HCT116 (cell line): Measurements from ENCODE around the gene GRSF1. TPM values are rescaled to one million over a fixed set of nuclear protein-coding genes. Genes with fewer than 3 reads are reported as not detected.

Experiments used
- ATAC-seq: fragments of 200-7000 bp; cut with Tn5 transposase; 2 replicates; pipeline ENCODE4 v1.9.1; 2020; ENCODE audit warnings: mild to moderate bottlenecking, moderate library complexity
- BruUV-seq: library from RNA; stranded (reverse); fragments of 400-500 nt; replicated peaks from 2 replicates; lab custom pipeline; 2021; lab: Mats Ljungman, UMichigan
- CTCF ChIA-PET: fragments of 300-600 bp; sonication (Branson Sonifier 250); formaldehyde crosslinking; loops from one replicate; lab custom pipeline; 2021; ENCODE audit warnings: antibody characterized with exemption; lab: Charles Lee
- POLR2A ChIA-PET: fragments of 300-600, 350-600 bp; sonication (Branson Sonifier 250); formaldehyde crosslinking; loops from one replicate; lab custom pipeline; 2021; ENCODE audit warnings: antibody characterized with exemption; lab: Charles Lee
- RAD21 ChIA-PET, 2 experiments: fragments of 300-600 bp; sonication (Branson Sonifier 250); formaldehyde crosslinking; loops; one replicate each; lab custom pipeline; 2023; ENCODE audit warnings: low total read pairs in 2 of 2; ENCODE audit not compliant: uncharacterized antibody in 2 of 2, unreplicated experiment in 2 of 2, low non-redundant PET in 1 of 2; lab: Charles Lee
- DNase-seq: peaks from one replicate; pipeline ENCODE4 v3.0.0-alpha.2; 2010; ENCODE audit warnings: low read depth, low spot score
- H2AFZ ChIP-seq: fragments of 200-600 bp; shearing (Covaris generic), sonication (generic); 2 replicates; pipeline ENCODE4 v1.6.1; 2017; ENCODE audit warnings: low read depth, mixed run types, mixed read lengths, antibody characterized with exemption, low read length; ENCODE audit not compliant: poor library complexity, severe bottlenecking
- H3K27ac ChIP-seq: 2 replicates; pipeline ENCODE4 v1.5.1; 2012; ENCODE audit warnings: low read depth, low read length
- H3K27me3 ChIP-seq: fragments of 200-600 bp; sonication (generic); 2 replicates; pipeline ENCODE4 v1.6.1; 2016; ENCODE audit warnings: mixed run types, low read length, mixed read lengths; ENCODE audit not compliant: insufficient read depth
- H3K36me3 ChIP-seq, 2 experiments: fragments of 200-500 bp in 1 of 2; fragments of 200-600 bp in 1 of 2; sonication (Bioruptor generic) in 1 of 2; sonication (generic) in 1 of 2; 2 replicates each; pipeline versions ENCODE4 v1.5.1 to v1.6.1; 2014 to 2016; ENCODE audit warnings: low read length in 2 of 2, inconsistent platforms in 1 of 2, mixed read lengths in 1 of 2, mixed run types in 1 of 2; ENCODE audit not compliant: insufficient read depth in 2 of 2, control insufficient read depth in 1 of 2
- H3K4me1 ChIP-seq, 2 experiments: fragments of 200-600 bp in 1 of 2; sonication (generic) in 1 of 2; 2 replicates each; pipeline versions ENCODE4 v1.5.1 to v1.6.1; 2012 to 2017; ENCODE audit warnings: low read length in 2 of 2, inconsistent platforms in 1 of 2, mild to moderate bottlenecking in 1 of 2, mixed read lengths in 1 of 2, mixed run types in 1 of 2, moderate library complexity in 1 of 2; ENCODE audit not compliant: insufficient read depth in 2 of 2, control insufficient read depth in 1 of 2
- H3K4me2 ChIP-seq: fragments of 200-600 bp; sonication (generic); 2 replicates; pipeline ENCODE4 v1.6.1; 2017; ENCODE audit warnings: mixed run types, low read length, mixed read lengths
- H3K4me3 ChIP-seq, 2 experiments: fragments of 200-600 bp in 1 of 2; sonication (generic) in 1 of 2; replicated peaks in 1 of 2; 2 replicates each; pipeline ENCODE4 v1.5.1; 2011 to 2016; ENCODE audit warnings: low read length in 2 of 2, control low read depth in 1 of 2, low read depth in 1 of 2, mild to moderate bottlenecking in 1 of 2, mixed read lengths in 1 of 2, mixed run types in 1 of 2
- H3K79me2 ChIP-seq: fragments of 200-600 bp; sonication (generic); 2 replicates; pipeline ENCODE4 v1.6.1; 2017; ENCODE audit warnings: mild to moderate bottlenecking, mixed run types, low read length, moderate library complexity, mixed read lengths; ENCODE audit not compliant: insufficient read depth
- H3K9ac ChIP-seq: fragments of 200-600 bp; sonication (generic); 2 replicates; pipeline ENCODE4 v1.6.1; 2016; ENCODE audit warnings: low read length, mixed read lengths
- H3K9me2 ChIP-seq: fragments of 200-600 bp; sonication (generic), shearing (Covaris generic); 2 replicates; pipeline ENCODE4 v1.6.1; 2017; ENCODE audit warnings: mixed run types, mild to moderate bottlenecking, moderate library complexity; ENCODE audit not compliant: insufficient read depth
- H3K9me3 ChIP-seq, 2 experiments: fragments of 200-500 bp in 1 of 2; fragments of 200-600 bp in 1 of 2; sonication (Bioruptor generic) in 1 of 2; sonication (generic) in 1 of 2; 2 replicates each; pipeline ENCODE4 v1.6.1; 2014 to 2017; ENCODE audit warnings: low read length in 2 of 2, mixed read lengths in 2 of 2, inconsistent platforms in 1 of 2, low read depth in 1 of 2, mild to moderate bottlenecking in 1 of 2, mixed run types in 1 of 2, moderate library complexity in 1 of 2; ENCODE audit not compliant: control insufficient read depth in 1 of 2, insufficient read depth in 1 of 2
- H4K20me1 ChIP-seq: fragments of 200-600 bp; sonication (generic), shearing (Covaris generic); 2 replicates; pipeline ENCODE4 v1.6.1; 2017; ENCODE audit warnings: mixed run types, mild to moderate bottlenecking, moderate library complexity; ENCODE audit not compliant: insufficient read depth
- ATF3 ChIP-seq: IDR thresholded peaks from 2 replicates; pipeline ENCODE4 v1.6.1; 2012
- CBX3 ChIP-seq: IDR thresholded peaks from 2 replicates; pipeline ENCODE4 v1.6.1; 2012; ENCODE audit warnings: low read depth
- CEBPB ChIP-seq: IDR thresholded peaks from 2 replicates; pipeline ENCODE4 v1.6.1; 2012; ENCODE audit warnings: low read depth
- ELF1 ChIP-seq: IDR thresholded peaks from 2 replicates; pipeline ENCODE4 v1.6.1; 2012; ENCODE audit warnings: low read depth, borderline replicate concordance
- FOSL1 ChIP-seq: IDR thresholded peaks from 2 replicates; pipeline ENCODE4 v1.6.1; 2012; ENCODE audit warnings: low read depth
- MAX ChIP-seq: IDR thresholded peaks from 2 replicates; pipeline ENCODE4 v1.6.1; 2012
- POLR2AphosphoS5 ChIP-seq: IDR thresholded peaks from 2 replicates; pipeline ENCODE4 v1.6.1; 2011; ENCODE audit warnings: mild to moderate bottlenecking, low read depth, low read length, moderate library complexity
- TCF7L2 ChIP-seq: IDR thresholded peaks from 2 replicates; pipeline ENCODE4 v1.7.0; 2011; ENCODE audit warnings: borderline replicate concordance, inconsistent platforms; ENCODE audit not compliant: insufficient read depth, insufficient read length; ENCODE audit errors: extremely low read depth
- ZFX ChIP-seq: fragments of 450-650 bp; IDR thresholded peaks from 2 replicates; pipeline ENCODE4 v1.6.1; 2017
- ZNF274 ChIP-seq: fragments of 200-500 bp; sonication (Bioruptor generic); IDR thresholded peaks from 2 replicates; pipeline ENCODE4 v1.6.1; 2014; ENCODE audit warnings: mild to moderate bottlenecking, low read depth, low read length, inconsistent platforms
- intact Hi-C: fragments of 100-400 bp; cut with micrococcal nuclease; formaldehyde crosslinking; loops from 2 replicates; pipeline ENCODE4 v1.10.0; 2022
- total RNA-seq: library from RNA; stranded (reverse); gene quantifications from one replicate; pipeline ENCODE4 v1.2.1, GENCODE V29; 2021; ENCODE audit not compliant: unreplicated experiment

Gene GRSF1
- total RNA-seq, 1 experiment from 2014 or later, result 131 TPM

- TF ChIP-seq CEBPB, result no peak
- TF ChIP-seq FOSL1, result no peak
- no peak for TF ChIP-seq ZFX
- TF ChIP-seq TCF7L2, result no peak
- no peak for TF ChIP-seq MAX
Observed at GRCh38 chr4:70783096-70783495, 56.6 kb downstream of the GRSF1 start (continued).

GRCh38 chr4:70778888-70779422 is 60.7 kb downstream of the GRSF1 start:
- ChIA-PET POLR2A (no interaction called here), RAD21 (no interaction called here), CTCF (no interaction called here)
- no peak for ATAC-seq
- DNase-seq, result no peak
- no peak overlapping the region for H3K4me2 ChIP-seq
- no peak overlapping the region for H3K27ac ChIP-seq
- no peak overlapping the region for H2AFZ ChIP-seq
- H4K20me1 ChIP-seq, result no peaks in the 10 kb centered on the region
- H3K36me3 ChIP-seq, result peaks cover 0 to 4% of the 10 kb centered on the region in 2 experiments; a peak in 1 of 4 replicates
- H3K4me1 ChIP-seq, result no peaks in the 10 kb centered on the region
- H3K9me2 ChIP-seq, result no peaks in the 10 kb centered on the region
- no peak overlapping the region for H3K4me3 ChIP-seq
- intact Hi-C loops, result no loop called here
- no peak overlapping the region for H3K9ac ChIP-seq
- H3K27me3 ChIP-seq, result no peaks in the 10 kb centered on the region
- TF ChIP-seq ELF1 (no peak), ATF3 (no peak), POLR2AphosphoS5 (no peak), CEBPB (no peak), ZNF274 (no peak), CBX3 (no peak)
- TF ChIP-seq, all 23 proteins: peak for 0
- Histone ChIP-seq H3K79me2 (no peaks in the 10 kb centered on the region), H3K9me3 (no peaks in the 10 kb centered on the region)
- no TSS peak for BruUV-seq
